HepG2 (cell line): ENCODE measurements around the gene NCKIPSD. TPM values are rescaled to one million over a fixed set of nuclear protein-coding genes. Genes with fewer than 3 reads are reported as not detected.
A peak's percentile ranks its signal among the peaks of the same experiment; 100 is the strongest.

Experiments
- CEBPB ChIP-seq: IDR thresholded peaks from 2 replicates; pipeline ENCODE4 v1.6.1; 2011; ENCODE audit warnings: low read depth, low read length, improper control_type of control experiment, borderline replicate concordance
- CENPBD1 ChIP-seq: sonication (generic); formaldehyde crosslinking; IDR thresholded peaks from 2 replicates; pipeline ENCODE4 v1.8.0; 2022; ENCODE audit warnings: missing genetic modification reagents, low read depth, mild to moderate bottlenecking, borderline replicate concordance
- HOMEZ ChIP-seq: IDR thresholded peaks from 2 replicates; pipeline ENCODE4 v1.6.1; 2016; ENCODE audit warnings: low read depth
- HOXA5 ChIP-seq: sonication (generic); formaldehyde crosslinking; IDR thresholded peaks from 2 replicates; pipeline ENCODE4 v1.4.0; 2020; ENCODE audit warnings: missing genetic modification reagents
- NCOA1 ChIP-seq: sonication (generic); formaldehyde crosslinking; IDR thresholded peaks from 2 replicates; pipeline ENCODE4 v1.9.0; 2021; ENCODE audit warnings: missing genetic modification reagents
- NFIB ChIP-seq: sonication (generic); formaldehyde crosslinking; IDR thresholded peaks from 2 replicates; pipeline ENCODE4 v1.9.0; 2021; ENCODE audit warnings: missing genetic modification reagents, mild to moderate bottlenecking, borderline replicate concordance
- RBM22 ChIP-seq: fragments of 200-400 bp; formaldehyde crosslinking; optimal IDR thresholded peaks from 2 replicates; pipeline ENCODE3; 2017; ENCODE audit warnings: mild to moderate bottlenecking, low read length, moderate library complexity
- SOX13 ChIP-seq, 3 experiments: fragments of 450-650 bp in 1 of 3; sonication (generic) in 1 of 3; formaldehyde crosslinking in 1 of 3; IDR thresholded peaks in 2 of 3; conservative IDR thresholded peaks in 1 of 3; 2 replicates each; pipeline versions ENCODE4 v1.5.0 to v1.6.1; 2016 to 2020; ENCODE audit warnings: antibody characterized with exemption in 1 of 3, mild to moderate bottlenecking in 1 of 3, missing compliant biosample characterization in 1 of 3, missing genetic modification reagents in 1 of 3, moderate library complexity in 1 of 3
- ZBTB4 ChIP-seq: sonication (generic); formaldehyde crosslinking; IDR thresholded peaks from 2 replicates; pipeline ENCODE4 v1.4.0; 2020; ENCODE audit warnings: missing genetic modification reagents, mild to moderate bottlenecking, borderline replicate concordance
- ZHX2 ChIP-seq, 2 experiments: sonication (generic) in 1 of 2; formaldehyde crosslinking in 1 of 2; IDR thresholded peaks; 2 replicates each; pipeline versions ENCODE4 v1.6.1 to v1.9.0; 2014 to 2022; ENCODE audit warnings: antibody characterized with exemption in 1 of 2, borderline replicate concordance in 1 of 2, inconsistent platforms in 1 of 2, low read depth in 1 of 2, missing genetic modification reagents in 1 of 2
- ZNF335 ChIP-seq: sonication (generic); formaldehyde crosslinking; IDR thresholded peaks from 2 replicates; pipeline ENCODE4 v1.4.0; 2020; ENCODE audit warnings: missing genetic modification reagents
- ZNF460 ChIP-seq: sonication (generic); formaldehyde crosslinking; IDR thresholded peaks from 2 replicates; pipeline ENCODE4 v1.5.1; 2020; ENCODE audit warnings: missing genetic modification reagents, mild to moderate bottlenecking, borderline replicate concordance
- ZNF572 ChIP-seq: sonication (generic); formaldehyde crosslinking; IDR thresholded peaks from 2 replicates; pipeline ENCODE4 v1.5.1; 2020; ENCODE audit warnings: mild to moderate bottlenecking, missing genetic modification reagents
- ZNF749 ChIP-seq: sonication (generic); formaldehyde crosslinking; IDR thresholded peaks from 2 replicates; pipeline ENCODE4 v1.8.0; 2022; ENCODE audit warnings: mild to moderate bottlenecking, missing genetic modification reagents, moderate library complexity, borderline replicate concordance
- ZSCAN21 ChIP-seq: sonication (generic); formaldehyde crosslinking; IDR thresholded peaks from 2 replicates; pipeline ENCODE4 v1.8.0; 2022; ENCODE audit warnings: mild to moderate bottlenecking, missing genetic modification reagents, moderate library complexity, borderline replicate concordance
- polyA plus RNA-seq, 8 experiments: library from polyadenylated mRNA; depleted of rRNA in 3 of 8; stranded (reverse) in 7 of 8; unstranded in 1 of 8; fragments of >200 nt; fragmentation: Illumina TruSeq in 4 of 8; extraction: Trizol in 4 of 8; gene quantifications; 2 replicates each; pipeline versions ENCODE4 v1.2.1 to v1.2.3, GENCODE V29; 2011 to 2016; ENCODE audit warnings: low read depth in 4 of 8, missing spikeins in 1 of 8, mixed read lengths in 1 of 8; ENCODE audit not compliant: insufficient read depth in 1 of 8
- total RNA-seq, 5 experiments: library from RNA; depleted of rRNA; stranded (reverse); fragments of >200 nt; fragmentation: Illumina TruSeq; extraction: Trizol; gene quantifications; 2 replicates each; pipeline ENCODE4 v1.2.3, GENCODE V29; 2016; ENCODE audit warnings: low read depth in 1 of 5

Gene NCKIPSD
- total and polyA plus RNA-seq, 2 of the 13 experiments (the other 11 are each of a cell fraction or from before 2014, with no cell fraction given): 13.5 to 35.2 TPM

- no peak for TF ChIP-seq RBM22
- TF ChIP-seq ZNF749: no peak; the same call in 1 of the 2 replicates
- TF ChIP-seq HOXA5 (CRISPR knock-in tag): no peak
- TF ChIP-seq SOX13 (IDR thresholded peaks at IDR 0.05): peak; percentile 2; the same call in 1 of the 2 replicates
- TF ChIP-seq SOX13 (CRISPR knock-in tag; conservative IDR thresholded peaks at IDR 0.05 in 1 of 2, IDR thresholded peaks at IDR 0.05 in 1 of 2): peak in 1 of 2 experiments; percentile 55; a peak in 1 of 4 replicates
- TF ChIP-seq HOMEZ (CRISPR knock-in tag): peak; percentile 73
- TF ChIP-seq ZBTB4 (CRISPR knock-in tag): peak; percentile 19; the same call in 1 of the 2 replicates
- TF ChIP-seq ZSCAN21 (CRISPR knock-in tag): peak; percentile 60; the same call in 1 of the 2 replicates
- no peak for TF ChIP-seq ZNF460 (CRISPR knock-in tag)
- peak; percentile 60; the same call in 1 of the 2 replicates for TF ChIP-seq CEBPB
- TF ChIP-seq NCOA1 (CRISPR knock-in tag): no peak
- TF ChIP-seq CENPBD1 (CRISPR knock-in tag): no peak
- no peak for TF ChIP-seq ZNF572
- TF ChIP-seq ZNF335: no peak
- peak; percentile 76 for TF ChIP-seq ZHX2 (IDR thresholded peaks at IDR 0.05; ENCODE audit: low read depth)
- TF ChIP-seq ZHX2 (CRISPR knock-in tag; IDR thresholded peaks at IDR 0.05; ENCODE audit: borderline replicate concordance): no peak
- TF ChIP-seq NFIB (CRISPR knock-in tag): no peak
These were observed 31.4 kb upstream of the NCKIPSD start, which contains the start of gene IP6K2 (continued) for GRCh38 chr3:48716982-48717746.
